GM06990 (cell line): Measurements from ENCODE around the gene RBPMS2.
"Not testable (repeated sequence)": the region's sequence is repeated elsewhere in the genome, so short reads cannot be mapped to it uniquely, and the experiment has no call there.

Source experiments
- DNase-seq: peaks from one replicate; pipeline ENCODE4 v3.0.0-alpha.2; 2011; ENCODE audit not compliant: insufficient read length; ENCODE audit errors: extremely low read depth
- H3K27me3 ChIP-seq: replicated peaks from 2 replicates; pipeline ENCODE4 v1.6.0; 2011; ENCODE audit warnings: low read length; ENCODE audit not compliant: control insufficient read depth, insufficient read depth
- H3K36me3 ChIP-seq: 2 replicates; pipeline ENCODE4 v1.5.1; 2011; ENCODE audit warnings: low read length; ENCODE audit not compliant: control insufficient read depth, insufficient read depth
- H3K4me3 ChIP-seq: replicated peaks from 2 replicates; pipeline ENCODE4 v1.5.1; 2011; ENCODE audit warnings: low read depth, mild to moderate bottlenecking, control low read depth, low read length
- CTCF ChIP-seq: IDR thresholded peaks from 2 replicates; pipeline ENCODE4 v1.5.1; 2011; ENCODE audit warnings: low read length, control low read depth, mild to moderate bottlenecking, inconsistent platforms; ENCODE audit not compliant: insufficient read depth, poor library complexity, severe bottlenecking

The RBPMS2 gene

GRCh38 chr15:64806509-64806908, 31.1 kb upstream of the RBPMS2 start:
- H3K36me3 ChIP-seq: no peaks in the 10 kb centered on the region
- H3K27me3 ChIP-seq: no peaks in the 10 kb centered on the region; the same call in 1 of the 2 replicates
- H3K4me3 ChIP-seq: no peak overlapping the region
- DNase-seq: no peak
- TF ChIP-seq CTCF: no peak

DNA sequence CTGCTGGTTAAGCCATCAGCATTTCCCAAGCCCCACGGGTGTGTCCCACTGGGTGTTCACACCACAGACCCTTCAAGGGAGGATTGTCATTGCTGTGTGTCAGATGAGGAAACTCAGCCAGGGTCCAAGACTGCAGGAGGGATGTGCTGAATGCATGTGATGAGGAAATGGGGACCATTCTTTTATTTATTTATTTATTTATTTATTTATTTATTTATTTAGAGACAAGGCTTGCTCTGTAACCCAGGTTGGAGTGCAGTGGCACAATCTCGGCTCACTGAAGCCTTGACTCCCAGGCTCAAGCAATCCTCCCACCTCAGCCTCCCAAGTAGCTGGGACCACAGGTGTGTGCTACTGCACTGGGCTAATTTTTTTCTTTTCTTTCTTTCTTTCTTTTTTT, 29.2 kb upstream of the RBPMS2 start:
- no peaks in the 10 kb centered on the region for H3K36me3 ChIP-seq
- DNase-seq: no peak
- no peaks in the 10 kb centered on the region; the same call in 1 of the 2 replicates for H3K27me3 ChIP-seq
- no peak overlapping the region for H3K4me3 ChIP-seq
- TF ChIP-seq CTCF: no peak

DNA sequence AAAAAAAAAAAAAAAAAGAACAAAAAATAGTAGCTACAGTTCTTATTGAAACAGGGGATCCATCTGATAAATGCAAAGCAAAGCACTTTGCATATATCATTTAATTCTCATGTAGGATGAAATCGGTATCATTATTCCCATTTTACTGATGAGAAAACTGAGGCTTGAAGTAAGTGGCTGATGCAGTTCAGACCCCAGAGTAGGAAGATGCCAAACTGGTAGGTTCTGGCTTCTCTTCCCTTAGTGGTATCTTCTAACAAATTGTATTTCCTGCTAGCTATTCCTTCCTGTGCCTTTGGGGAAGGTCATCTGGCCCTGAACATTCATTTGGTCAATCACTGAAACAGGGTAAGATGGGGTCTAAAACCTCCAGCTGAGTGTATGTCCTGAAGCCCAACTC, 28.1 kb upstream of the RBPMS2 start:
- H3K4me3 ChIP-seq: no peak overlapping the region
- no peak for DNase-seq

GRCh38 chr15:64800476-64800875, 25.1 kb upstream of the RBPMS2 start:
- DNase-seq: no peak
- no peaks in the 10 kb centered on the region for H3K36me3 ChIP-seq
- TF ChIP-seq CTCF: no peak
- no peaks in the 10 kb centered on the region for H3K27me3 ChIP-seq
- no peak overlapping the region for H3K4me3 ChIP-seq

More for the DNA sequence above, 28.1 kb upstream of the RBPMS2 start:
- TF ChIP-seq CTCF: no peak
- H3K27me3 ChIP-seq: no peaks in the 10 kb centered on the region; the same call in 1 of the 2 replicates
- H3K36me3 ChIP-seq: no peaks in the 10 kb centered on the region

DNA sequence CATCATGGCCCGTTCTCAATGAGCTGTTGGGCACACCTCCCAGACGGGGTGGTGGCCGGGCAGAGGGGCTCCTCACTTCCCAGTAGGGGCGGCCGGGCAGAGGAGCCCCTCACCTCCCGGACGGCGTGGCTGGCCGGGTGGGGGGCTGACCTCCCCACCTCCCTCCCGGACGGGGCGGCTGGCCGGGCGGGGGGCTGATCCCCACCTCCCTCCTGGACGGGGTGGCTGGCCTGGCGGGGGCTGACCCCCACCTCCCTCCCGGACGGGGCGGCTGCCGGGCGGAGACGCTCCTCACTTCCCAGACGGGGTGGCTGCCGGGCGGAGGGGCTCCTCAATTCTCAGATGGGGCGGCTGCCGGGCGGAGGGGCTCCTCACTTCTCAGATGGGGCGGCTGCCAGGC, 23.5 kb upstream of the RBPMS2 start:
- H3K36me3 ChIP-seq, DNase-seq, H3K4me3 ChIP-seq, H3K27me3 ChIP-seq: not testable (repeated sequence)

- not testable (repeated sequence) for H3K4me3 ChIP-seq, H3K36me3 ChIP-seq, DNase-seq, H3K27me3 ChIP-seq
Measured at GRCh38 chr15:64795921-64796320, 20.5 kb upstream of the RBPMS2 start.

DNA sequence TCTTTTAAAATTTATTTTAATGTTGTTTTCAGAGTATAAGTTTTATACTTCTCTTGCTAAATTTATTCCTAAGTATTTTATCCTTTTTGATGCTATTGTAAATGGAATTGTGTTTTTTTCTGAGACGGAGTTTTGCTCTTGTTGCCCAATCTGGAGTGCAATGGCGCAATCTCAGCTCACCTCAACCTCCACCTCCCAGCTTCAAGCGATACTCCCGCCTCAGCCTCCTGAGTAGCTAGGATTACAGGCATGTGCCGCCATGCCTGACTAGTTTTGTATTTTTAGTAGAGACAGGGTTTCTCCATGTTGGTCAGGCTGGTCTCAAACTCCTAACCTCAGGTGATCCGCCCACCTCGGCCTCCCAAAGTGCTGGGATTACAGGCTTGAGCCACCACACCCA, 19.9 kb upstream of the RBPMS2 start:
- H3K27me3 ChIP-seq, DNase-seq, H3K4me3 ChIP-seq, H3K36me3 ChIP-seq: not testable (repeated sequence)
